GM12891 (cell line): Measurements from ENCODE around the gene PKNOX2.

Experiments used
- POLR2A ChIP-seq: IDR thresholded peaks from 2 replicates; pipeline ENCODE4 v1.6.1; 2011; ENCODE audit warnings: low read depth, low read length, control low read depth
- TAF1 ChIP-seq: IDR thresholded peaks from 2 replicates; pipeline ENCODE4 v1.6.1; 2011; ENCODE audit warnings: low read depth, low read length, control low read depth

DNA sequence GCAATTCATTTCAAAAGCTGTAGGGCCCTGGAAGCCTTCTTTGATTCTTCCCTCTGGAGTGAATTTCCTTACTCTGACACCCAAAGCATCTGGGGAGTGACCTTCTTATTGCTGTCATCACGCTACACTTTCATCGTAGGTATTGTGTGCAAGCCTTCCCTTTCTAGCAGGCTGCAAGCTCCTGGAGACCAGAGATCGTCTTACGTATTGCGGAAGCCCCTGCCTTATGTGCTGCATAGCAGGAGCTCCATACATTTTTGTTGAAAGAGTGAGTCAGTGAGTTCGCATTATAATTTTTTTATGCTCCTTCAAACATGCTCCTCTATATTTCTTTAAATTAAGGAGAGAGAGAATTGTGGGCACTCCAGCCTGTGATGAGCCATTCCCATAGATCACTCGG lies 32.0 kb upstream of the PKNOX2 start:
- TF ChIP-seq TAF1: no peak
- TF ChIP-seq POLR2A: no peak
